HG02610 (cell line): ENCODE results near the gene DLGAP1.
A peak's percentile ranks its signal among the peaks of the same experiment; 100 is the strongest.

Experiments
- ATAC-seq: cut with Tn5 transposase; IDR thresholded peaks from one replicate; pipeline ENCODE4 v1.9.1; 2021; ENCODE audit warnings: mild to moderate bottlenecking, moderate library complexity; ENCODE audit not compliant: unreplicated experiment

DLGAP1 gene

DNA sequence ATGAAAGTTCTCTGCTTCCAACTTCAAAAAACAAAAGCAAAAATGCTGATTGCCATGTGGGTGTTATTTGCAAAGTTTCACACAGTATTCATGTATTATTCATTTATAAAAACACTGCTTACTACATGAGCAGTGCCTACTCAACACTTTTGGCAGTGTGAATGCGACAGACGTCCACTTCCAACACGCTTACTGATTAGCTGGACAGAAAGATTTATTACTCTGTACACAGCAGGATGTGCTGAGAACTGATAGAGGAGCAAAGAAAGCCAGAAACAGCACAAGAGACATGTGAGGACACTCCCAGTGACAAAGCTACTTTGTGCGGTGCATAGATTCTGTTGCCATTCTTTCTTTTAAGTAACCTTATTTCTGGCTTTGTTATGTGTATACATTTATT, 258.8 kb downstream of the DLGAP1 start:
- ATAC-seq = no peak

DNA sequence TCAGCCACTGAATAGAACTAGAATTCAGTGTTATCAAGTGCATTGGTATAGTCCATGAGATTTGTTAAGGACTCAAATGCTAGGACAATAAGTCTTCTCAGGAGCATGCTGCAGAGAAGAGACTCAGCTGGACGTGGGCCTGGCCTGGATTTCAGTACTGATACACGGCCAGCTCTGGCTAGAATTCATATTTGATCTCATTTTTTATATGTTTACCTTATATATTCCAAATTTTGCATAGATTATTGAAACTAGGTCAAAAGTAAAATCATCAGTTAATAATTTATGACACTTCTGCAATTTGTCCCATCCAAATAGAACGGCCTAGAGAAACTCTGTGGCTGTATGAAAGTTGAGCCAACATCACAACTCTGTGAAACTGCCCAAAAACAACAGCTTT, 262.0 kb downstream of the DLGAP1 start:
- no peak for ATAC-seq

DNA sequence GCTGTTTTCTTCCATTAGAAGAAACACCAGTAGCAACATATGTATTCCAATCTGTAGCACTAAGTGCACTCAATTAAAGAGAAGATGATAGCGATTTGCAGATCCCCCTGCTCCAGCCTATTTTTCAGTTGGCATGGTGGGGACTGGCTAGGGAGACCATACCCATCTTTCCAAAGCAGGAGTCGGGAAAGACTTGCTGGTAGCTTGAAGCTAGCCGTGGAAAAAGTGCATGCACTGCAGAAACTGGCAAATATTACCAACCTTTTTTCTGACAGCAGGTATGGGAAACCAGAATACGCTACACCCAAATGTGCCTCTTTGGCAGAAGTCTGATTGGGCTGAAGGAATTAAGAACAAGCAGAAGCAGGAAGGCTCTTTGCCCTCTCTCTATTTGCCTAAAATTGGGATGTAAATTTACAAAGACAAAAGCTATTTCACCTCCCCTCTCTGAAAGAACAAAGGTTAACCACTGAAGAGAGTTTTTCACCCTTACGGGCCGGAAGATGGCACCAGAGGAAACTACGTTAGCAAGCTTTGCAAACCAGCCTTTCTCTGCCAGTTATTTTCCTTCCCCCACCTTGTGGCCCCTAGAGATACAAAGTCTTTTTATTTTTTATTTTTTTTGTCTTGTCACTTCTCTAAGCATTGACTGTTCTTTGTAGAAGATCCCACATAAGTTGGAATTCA, 273.1 kb downstream of the DLGAP1 start:
- ATAC-seq = no peak

- ATAC-seq = no peak
These were observed 274.0 kb downstream of the DLGAP1 start for GRCh38 chr18:4181086-4181485.

GRCh38 chr18:4172196-4173100, 282.7 kb downstream of the DLGAP1 start:
- ATAC-seq = no peak

GRCh38 chr18:4157352-4157751, 297.8 kb downstream of the DLGAP1 start:
- ATAC-seq = no peak

- ATAC-seq = no peak
These were observed 308.3 kb downstream of the DLGAP1 start for GRCh38 chr18:4146797-4147196.

DNA sequence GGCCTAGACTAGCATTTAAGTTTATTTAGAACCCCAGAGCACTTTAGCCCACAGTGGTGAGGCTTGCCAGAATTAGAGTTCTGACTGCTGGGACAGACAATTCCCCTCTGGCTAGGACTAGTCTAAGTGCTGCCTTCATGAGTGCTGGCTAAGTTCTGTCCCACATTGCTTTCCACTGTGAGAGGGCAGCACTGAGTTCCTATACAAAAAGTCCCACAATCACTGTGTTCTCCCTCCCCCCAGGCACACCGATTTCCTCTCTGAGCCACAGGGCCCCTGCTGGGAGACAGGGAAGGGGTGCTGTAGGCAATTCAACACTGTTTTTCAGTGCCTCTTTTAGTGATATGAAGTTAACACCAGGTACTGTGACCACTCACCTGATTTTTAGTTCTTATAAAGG, 310.9 kb downstream of the DLGAP1 start:
- no peak for ATAC-seq

- ATAC-seq = no peak
These were observed 311.5 kb downstream of the DLGAP1 start for GRCh38 chr18:4143585-4143984.

DNA sequence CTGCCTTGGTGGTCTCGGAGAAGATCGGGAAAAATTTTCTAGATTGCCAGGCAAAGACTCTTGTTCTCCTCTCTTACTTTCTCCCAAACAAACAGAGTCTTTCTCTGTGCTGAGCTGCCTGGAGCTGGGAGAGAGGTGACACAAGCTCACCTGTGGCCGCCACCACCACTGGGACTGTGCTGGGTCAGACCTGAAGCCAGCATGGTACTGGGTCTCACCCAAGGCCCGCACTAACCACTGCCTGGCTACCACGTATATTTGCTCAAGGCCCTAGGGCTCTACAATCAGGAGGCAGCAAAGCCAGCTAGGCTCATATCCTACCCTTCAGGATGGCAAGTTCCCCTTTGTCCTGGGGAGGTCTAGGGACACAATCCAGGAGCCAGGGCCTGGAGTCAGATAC, 312.2 kb downstream of the DLGAP1 start:
- ATAC-seq = no peak

DNA sequence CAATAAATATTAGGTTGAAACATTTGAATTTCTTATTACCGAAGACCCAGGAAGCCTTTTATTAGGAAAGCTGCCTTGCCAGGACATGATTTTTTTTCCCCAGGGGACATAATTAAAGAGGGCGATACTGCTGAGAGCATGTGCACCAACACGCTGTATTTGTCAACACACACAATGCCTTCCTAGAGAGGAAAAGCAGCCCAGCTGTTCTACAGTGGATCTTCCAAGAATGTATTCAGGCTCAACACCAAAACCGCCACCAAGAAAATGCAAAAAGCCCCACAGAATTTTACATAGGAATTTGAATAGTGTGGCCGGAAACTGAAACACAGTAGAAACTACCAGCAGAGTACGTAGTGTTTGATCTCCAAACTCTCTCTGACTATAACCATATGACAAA, 320.4 kb downstream of the DLGAP1 start:
- ATAC-seq = no peak

- ATAC-seq = no peak
These were observed 324.1 kb downstream of the DLGAP1 start for GRCh38 chr18:4130734-4131719.

DNA sequence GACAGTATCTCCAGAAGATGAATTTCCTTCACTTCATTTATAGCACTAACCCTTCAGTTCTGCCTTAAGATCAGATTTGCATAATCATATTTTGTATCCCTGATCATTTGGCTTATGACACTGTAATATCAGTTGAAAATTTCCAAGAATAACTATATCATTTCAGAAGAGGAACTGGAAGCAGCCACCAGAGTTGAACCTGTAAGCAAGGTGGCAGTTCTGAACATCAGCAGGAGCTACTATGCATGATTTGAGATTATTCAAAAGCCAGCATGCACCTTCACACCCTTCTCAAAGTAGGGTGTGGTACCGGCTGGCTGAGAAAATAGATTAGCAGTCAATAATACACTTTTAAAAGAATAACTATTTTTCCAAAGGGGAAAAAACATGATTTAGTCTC, 328.2 kb downstream of the DLGAP1 start:
- no peak for ATAC-seq

GRCh38 chr18:4125627-4126230, 329.4 kb downstream of the DLGAP1 start:
- no peak for ATAC-seq

- ATAC-seq = no peak
These were observed 329.9 kb downstream of the DLGAP1 start for GRCh38 chr18:4125224-4125623.

DNA sequence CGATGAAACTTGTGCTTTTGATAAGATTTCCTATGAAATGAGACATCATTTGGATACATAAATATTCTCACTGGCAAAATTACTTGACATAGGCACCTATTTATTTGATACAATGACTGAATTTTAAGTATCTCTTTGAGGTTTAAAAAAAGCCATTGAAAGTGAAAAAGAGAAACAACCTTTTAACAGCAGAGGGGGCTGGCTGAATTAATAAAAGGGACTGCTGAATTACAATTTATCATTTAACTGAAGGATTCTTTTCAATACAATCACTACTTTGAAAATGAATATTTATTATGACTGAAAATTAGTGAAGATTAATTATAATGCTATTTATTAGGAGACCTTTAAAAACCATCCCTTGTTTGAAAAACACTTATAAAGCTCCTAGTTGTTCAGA, 335.3 kb downstream of the DLGAP1 start:
- no peak for ATAC-seq

- no peak for ATAC-seq
These were observed 335.9 kb downstream of the DLGAP1 start for GRCh38 chr18:4119127-4119648.

DNA sequence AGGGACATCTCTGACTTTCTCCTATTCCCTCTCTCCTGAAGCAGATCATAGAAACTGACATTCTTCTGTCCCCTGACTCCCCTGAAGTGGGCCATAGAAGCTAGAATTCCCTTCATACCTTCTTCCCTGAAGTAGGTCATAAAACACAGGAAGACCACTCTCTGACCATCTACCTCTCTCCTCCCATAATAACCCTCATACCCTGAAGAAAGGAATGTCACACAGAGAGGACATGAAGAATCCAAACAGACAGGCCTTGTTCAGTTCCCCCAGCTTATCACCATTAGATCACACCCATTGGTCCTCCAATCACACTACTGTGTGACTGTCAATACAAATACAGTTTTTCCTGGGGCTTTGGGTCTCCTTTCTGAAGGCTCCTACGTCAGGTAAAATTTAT, 347.1 kb downstream of the DLGAP1 start:
- ATAC-seq = no peak

DNA sequence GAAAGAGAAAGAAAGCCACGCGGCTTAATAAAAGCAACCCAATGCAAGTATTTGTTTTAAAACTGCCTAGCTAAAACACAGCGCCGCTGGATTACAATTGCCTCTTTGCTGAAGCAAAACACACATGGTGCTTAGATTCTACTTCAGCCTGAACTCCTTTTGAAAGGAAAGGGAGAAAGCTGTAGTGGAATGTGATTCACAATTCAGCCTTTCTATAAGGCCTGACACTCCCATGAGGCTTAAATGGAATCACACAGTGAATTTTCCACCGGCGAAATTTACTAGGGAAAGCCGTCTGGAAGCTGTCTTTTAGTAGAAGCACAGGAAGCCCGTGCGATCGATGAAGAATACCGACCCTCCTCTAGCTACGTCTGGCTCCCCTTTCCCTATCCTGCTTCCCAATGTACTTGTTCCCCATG, 348.0 kb downstream of the DLGAP1 start:
- no peak for ATAC-seq

- peak; percentile 82 for ATAC-seq
These were observed 348.6 kb downstream of the DLGAP1 start for GRCh38 chr18:4106407-4107033.
